GM18505 (cell line): ENCODE results near the gene CACNG8.

Experiments
- ATAC-seq: cut with Tn5 transposase; IDR thresholded peaks from one replicate; pipeline ENCODE4 v1.9.1; 2021; ENCODE audit not compliant: unreplicated experiment
- POLR2A ChIP-seq: IDR thresholded peaks from 4 replicates; pipeline ENCODE4 v1.6.1; 2011; ENCODE audit warnings: borderline replicate concordance; ENCODE audit not compliant: insufficient read depth, insufficient read length; ENCODE audit errors: extremely low read depth

CACNG8 gene

GRCh38 chr19:53991224-53992113, 28.7 kb downstream of the CACNG8 start, which contains the start of gene CACNG6:
TSS of gene CACNG6 (plus strand) at chr19:53991637. CDS start at chr19:53992878, 1,241 bp downstream.
- TF ChIP-seq POLR2A = no peak
- ATAC-seq = no peak

GRCh38 chr19:53992211-53992610, 29.5 kb downstream of the CACNG8 start:
- ATAC-seq = no peak
- TF ChIP-seq POLR2A = no peak

- no peak for ATAC-seq
- TF ChIP-seq POLR2A = no peak
Observed at GRCh38 chr19:53992815-53993214, 30.1 kb downstream of the CACNG8 start.

- TF ChIP-seq POLR2A = no peak
- no peak for ATAC-seq
Observed at GRCh38 chr19:53993448-53993847, 30.7 kb downstream of the CACNG8 start.

- TF ChIP-seq POLR2A = no peak
- ATAC-seq = no peak
Observed at GRCh38 chr19:53994811-53995210, 32.1 kb downstream of the CACNG8 start.

GRCh38 chr19:53998223-53998622, 35.5 kb downstream of the CACNG8 start:
- no peak for ATAC-seq
- no peak for TF ChIP-seq POLR2A

GRCh38 chr19:53999694-54000093, 37.0 kb downstream of the CACNG8 start:
- TF ChIP-seq POLR2A = no peak
- ATAC-seq = no peak

- no peak for TF ChIP-seq POLR2A
- ATAC-seq = no peak
Observed at GRCh38 chr19:54001496-54001895, 38.8 kb downstream of the CACNG8 start.

GRCh38 chr19:54002495-54003315, 40.0 kb downstream of the CACNG8 start:
- no peak for ATAC-seq
- TF ChIP-seq POLR2A = no peak

- TF ChIP-seq POLR2A = no peak
- no peak for ATAC-seq
Observed at GRCh38 chr19:54009440-54009839, 46.7 kb downstream of the CACNG8 start.

- no peak for ATAC-seq
- no peak for TF ChIP-seq POLR2A
Observed at GRCh38 chr19:54010474-54010873, 47.7 kb downstream of the CACNG8 start.

GRCh38 chr19:54011507-54012211, 48.9 kb downstream of the CACNG8 start:
- ATAC-seq = no peak
- no peak for TF ChIP-seq POLR2A

GRCh38 chr19:54013866-54014265, 51.1 kb downstream of the CACNG8 start:
- ATAC-seq = no peak
- no peak for TF ChIP-seq POLR2A

GRCh38 chr19:54014920-54015560, 52.3 kb downstream of the CACNG8 start:
- no peak for TF ChIP-seq POLR2A
- ATAC-seq = no peak

GRCh38 chr19:54017261-54017660, 54.5 kb downstream of the CACNG8 start:
- no peak for ATAC-seq
- TF ChIP-seq POLR2A = no peak
